Suprapubic skin (tissue), 4 donors: ENCODE measurements around the gene ECT2.

Source experiments
- EP300 ChIP-seq: sonication (generic); formaldehyde crosslinking; IDR thresholded peaks from one replicate; pipeline ENCODE4 v1.6.1; 2017; ENCODE audit warnings: antibody characterized with exemption
- POLR2A ChIP-seq, 2 donors: fragments of 450-650 bp; IDR thresholded peaks; one replicate each; pipeline ENCODE4 v1.6.1; 2017; ENCODE audit warnings: antibody characterized with exemption in 2 of 2, mild to moderate bottlenecking in 2 of 2, moderate library complexity in 2 of 2
- POLR2AphosphoS5 ChIP-seq, 3 donors: sonication (generic); formaldehyde crosslinking; IDR thresholded peaks; one replicate each; pipeline ENCODE4 v1.6.1; 2017; ENCODE audit warnings: antibody characterized with exemption in 3 of 3
- TF ChIP-seq, protein P1 (sequence below), 2 donors: fragments of 200-600 bp in 1 of 2; fragments of 450-650 bp in 1 of 2; sonication (generic) in 1 of 2; IDR thresholded peaks; one replicate each; pipeline ENCODE4 v1.5.1; 2016 to 2019; ENCODE audit warnings: antibody characterized with exemption in 2 of 2, mild to moderate bottlenecking in 1 of 2, moderate library complexity in 1 of 2

GRCh38 chr3:172746475-172746874 is 4.1 kb upstream of the ECT2 start:
- TF ChIP-seq POLR2AphosphoS5 (IDR thresholded peaks at IDR 0.05) = no peak
- no peak for TF ChIP-seq POLR2A (IDR thresholded peaks at IDR 0.05)
- TF ChIP-seq, protein P1, sequence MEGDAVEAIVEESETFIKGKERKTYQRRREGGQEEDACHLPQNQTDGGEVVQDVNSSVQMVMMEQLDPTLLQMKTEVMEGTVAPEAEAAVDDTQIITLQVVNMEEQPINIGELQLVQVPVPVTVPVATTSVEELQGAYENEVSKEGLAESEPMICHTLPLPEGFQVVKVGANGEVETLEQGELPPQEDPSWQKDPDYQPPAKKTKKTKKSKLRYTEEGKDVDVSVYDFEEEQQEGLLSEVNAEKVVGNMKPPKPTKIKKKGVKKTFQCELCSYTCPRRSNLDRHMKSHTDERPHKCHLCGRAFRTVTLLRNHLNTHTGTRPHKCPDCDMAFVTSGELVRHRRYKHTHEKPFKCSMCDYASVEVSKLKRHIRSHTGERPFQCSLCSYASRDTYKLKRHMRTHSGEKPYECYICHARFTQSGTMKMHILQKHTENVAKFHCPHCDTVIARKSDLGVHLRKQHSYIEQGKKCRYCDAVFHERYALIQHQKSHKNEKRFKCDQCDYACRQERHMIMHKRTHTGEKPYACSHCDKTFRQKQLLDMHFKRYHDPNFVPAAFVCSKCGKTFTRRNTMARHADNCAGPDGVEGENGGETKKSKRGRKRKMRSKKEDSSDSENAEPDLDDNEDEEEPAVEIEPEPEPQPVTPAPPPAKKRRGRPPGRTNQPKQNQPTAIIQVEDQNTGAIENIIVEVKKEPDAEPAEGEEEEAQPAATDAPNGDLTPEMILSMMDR (IDR thresholded peaks at IDR 0.05) = no peak
- no peak for TF ChIP-seq EP300
